CD8-positive, alpha-beta memory T cell (primary cell): Measurements from ENCODE around the gene ADD1. TPM values are rescaled to one million over a fixed set of nuclear protein-coding genes. Genes with fewer than 3 reads are reported as not detected.
"Not testable (repeated sequence)": the region's sequence is repeated elsewhere in the genome, so short reads cannot be mapped to it uniquely, and the experiment has no call there.

Source experiments
- CTCF ChIA-PET: fragments of 350-600 bp; sonication (Branson Sonifier 250); formaldehyde crosslinking; loops from one replicate; lab custom pipeline; 2021; ENCODE audit warnings: antibody characterized with exemption; lab: Charles Lee
- POLR2A ChIA-PET: fragments of 350-600 bp; sonication (Branson Sonifier 250); formaldehyde crosslinking; loops from one replicate; lab custom pipeline; 2021; ENCODE audit warnings: antibody characterized with exemption; lab: Charles Lee
- DNase-seq, 5 donors: peaks; one replicate each; pipeline versions ENCODE4 v3.0.0 to v3.0.0-alpha.2; 2020 to 2022; ENCODE audit warnings: mixed read lengths in 1 of 5
- H3K27ac ChIP-seq: one replicate; pipeline ENCODE4 v1.7.0; 2013; ENCODE audit warnings: low read depth, mild to moderate bottlenecking, low read length, moderate library complexity
- H3K27me3 ChIP-seq: 2 replicates; pipeline ENCODE4 v1.7.0; 2013; ENCODE audit warnings: low read length, mild to moderate bottlenecking; ENCODE audit not compliant: insufficient read depth, poor library complexity, severe bottlenecking
- H3K36me3 ChIP-seq: 2 replicates; pipeline ENCODE4 v1.7.0; 2013; ENCODE audit warnings: mild to moderate bottlenecking, low read length, moderate library complexity; ENCODE audit not compliant: insufficient read depth
- H3K4me1 ChIP-seq: 2 replicates; pipeline ENCODE4 v1.7.0; 2013; ENCODE audit warnings: mild to moderate bottlenecking, low read length, moderate library complexity; ENCODE audit not compliant: insufficient read depth
- H3K4me3 ChIP-seq: 2 replicates; pipeline ENCODE4 v1.7.0; 2013; ENCODE audit warnings: mild to moderate bottlenecking, low read length
- H3K9me3 ChIP-seq: 2 replicates; pipeline ENCODE4 v1.7.0; 2013; ENCODE audit warnings: mild to moderate bottlenecking, low read length
- H3K27ac Mint-ChIP-seq, 8 donors: one replicate each; pipeline ENCODE4 v1.8.0; 2020 to 2021; ENCODE audit warnings: mixed read lengths in 8 of 8, mild to moderate bottlenecking in 6 of 8, inconsistent platforms in 3 of 8, moderate library complexity in 3 of 8
- H3K27me3 Mint-ChIP-seq, 2 donors: one replicate each; pipeline ENCODE4 v1.8.0; 2020 to 2021; ENCODE audit warnings: mixed read lengths in 2 of 2, mild to moderate bottlenecking in 1 of 2, moderate library complexity in 1 of 2
- H3K36me3 Mint-ChIP-seq, 3 donors: one replicate each; pipeline ENCODE4 v1.8.0; 2020 to 2021; ENCODE audit warnings: mixed read lengths in 3 of 3, inconsistent platforms in 1 of 3, mild to moderate bottlenecking in 1 of 3
- H3K4me1 Mint-ChIP-seq, 3 donors: one replicate each; pipeline ENCODE4 v1.8.0; 2020 to 2021; ENCODE audit warnings: mixed read lengths in 3 of 3, inconsistent platforms in 1 of 3, mild to moderate bottlenecking in 1 of 3
- H3K4me3 Mint-ChIP-seq, 7 donors: one replicate each; pipeline ENCODE4 v1.8.0; 2020 to 2021; ENCODE audit warnings: mixed read lengths in 7 of 7, mild to moderate bottlenecking in 6 of 7, moderate library complexity in 4 of 7, inconsistent platforms in 2 of 7
- H3K9me3 Mint-ChIP-seq, 5 donors: one replicate each; pipeline ENCODE4 v1.8.0; 2020 to 2022; ENCODE audit warnings: mixed read lengths in 5 of 5, mild to moderate bottlenecking in 3 of 5, moderate library complexity in 2 of 5, inconsistent platforms in 1 of 5
- polyA plus RNA-seq: library from polyadenylated mRNA; unstranded; fragments of 300-500 nt; fragmentation: Illumina TruSeq; gene quantifications from one replicate; pipeline ENCODE4 v1.2.3, GENCODE V29; 2021
- total RNA-seq, 2 experiments: library from RNA; stranded (reverse); gene quantifications; one replicate each; pipeline ENCODE4 v1.2.3, GENCODE V29; 2021

ADD1 gene
- total and polyA plus RNA-seq, 3 experiments from 2014 or later = 185 to 217 (median 192) TPM

- ChIA-PET POLR2A (interaction anchor here (1.0 to 1.2 kb wide), 2 partner anchors 9 to 10 kb away, joined by 3 to 6 read pairs; no protein-coding TSS in a partner anchor), CTCF (interaction anchor here (1.1 to 2.7 kb wide), 3 partner anchors 9 to 181 kb away, joined by 6 to 13 read pairs (median 11); no protein-coding TSS in a partner anchor)
- H3K36me3 ChIP-seq = peaks cover 64% of the 10 kb centered on the region
- Mint-ChIP-seq H3K9me3 (no peaks in the 10 kb centered on the region), H3K4me3 (peak overlapping the region in 1 of 7 donors; percentile 37), H3K27ac (peak overlapping the region in 5 of 8 donors; percentile 6 to 57 (median 33)), H3K27me3 (peaks cover 0 to 5% of the 10 kb centered on the region in 2 donors), H3K4me1 (peaks cover 6 to 22% (median 17%) of the 10 kb centered on the region in 3 donors), H3K36me3 (peaks cover 0 to 97% (median 17%) of the 10 kb centered on the region in 3 donors)
- H3K4me1 ChIP-seq = no peaks in the 10 kb centered on the region
- H3K27ac ChIP-seq = no peak overlapping the region
- H3K9me3 ChIP-seq = no peaks in the 10 kb centered on the region
- no peak overlapping the region for H3K4me3 ChIP-seq
- DNase-seq = no peak
- no peaks in the 10 kb centered on the region for H3K27me3 ChIP-seq
Measured at GRCh38 chr4:2944586-2945526, 101.2 kb downstream of the ADD1 start.

DNA sequence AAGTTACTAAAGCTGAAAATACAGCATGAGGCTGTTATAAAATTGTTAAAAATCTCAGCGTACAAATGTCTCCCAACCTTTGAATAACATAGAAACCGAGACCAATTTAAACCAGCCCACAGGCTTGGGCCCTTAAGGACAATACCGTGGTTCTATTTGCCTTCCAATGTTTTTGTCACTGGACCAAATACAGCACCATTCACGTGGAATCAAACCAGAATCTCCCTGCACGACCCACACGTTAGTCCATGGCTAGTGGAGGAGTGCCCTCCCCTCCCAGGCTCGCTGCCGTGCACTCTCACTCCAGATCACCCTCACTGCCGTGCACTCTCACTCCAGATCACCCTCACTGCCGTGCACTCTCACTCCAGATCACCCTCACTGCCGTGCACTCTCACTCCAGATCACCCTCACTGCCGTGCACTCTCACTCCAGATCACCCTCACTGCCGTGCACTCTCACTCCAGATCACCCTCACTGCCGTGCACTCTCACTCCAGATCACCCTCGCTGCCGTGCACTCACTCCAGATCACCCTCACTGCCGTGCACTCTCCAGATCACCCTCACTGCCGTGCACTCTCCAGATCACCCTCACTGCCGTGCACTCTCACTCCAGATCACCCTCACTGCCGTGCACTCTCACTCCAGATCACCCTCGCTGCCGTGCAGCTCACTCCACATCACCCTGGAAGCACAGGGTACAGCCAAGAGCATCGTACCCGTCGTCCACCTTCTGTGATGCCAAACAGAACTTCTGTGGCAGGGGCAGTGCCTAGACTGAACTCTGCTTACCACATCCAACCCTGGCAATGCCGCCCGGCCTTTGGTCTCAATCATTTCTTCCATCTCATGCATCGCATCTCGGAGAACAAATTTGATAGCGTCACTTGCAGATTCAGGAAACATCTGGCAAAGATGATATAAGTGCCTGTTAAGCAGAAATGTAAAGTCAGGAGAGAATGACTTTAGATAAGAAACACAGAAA lies 102.3 kb downstream of the ADD1 start:
- POLR2A ChIA-PET = interaction anchor here (1.0 to 1.2 kb wide), 2 partner anchors 8 to 11 kb away, joined by 3 to 6 read pairs; no protein-coding TSS in a partner anchor
- peaks cover 6 to 17% (median 14%) of the 10 kb centered on the region in 3 donors for H3K4me1 Mint-ChIP-seq
- CTCF ChIA-PET = interaction anchor here (1.0 to 3.2 kb wide), 4 partner anchors 8 to 182 kb away, joined by 3 to 13 read pairs (median 11); no protein-coding TSS in a partner anchor
- H3K9me3 Mint-ChIP-seq, H3K9me3 ChIP-seq, H3K27ac ChIP-seq, H3K4me1 ChIP-seq, H3K27me3 ChIP-seq, H3K4me3 ChIP-seq, H3K27me3 Mint-ChIP-seq, DNase-seq: not testable (repeated sequence)
- H3K36me3 Mint-ChIP-seq = peaks cover 0 to 97% (median 25%) of the 10 kb centered on the region in 3 donors
- peak overlapping the region in 1 of 7 donors; percentile 37 for H3K4me3 Mint-ChIP-seq
- H3K27ac Mint-ChIP-seq = peak overlapping the region in 5 of 8 donors; percentile 11 to 60 (median 40)
- H3K36me3 ChIP-seq = peaks cover 58% of the 10 kb centered on the region

- DNase-seq = peak in 1 of 5 donors; percentile 3
- Histone ChIP-seq H3K36me3 (peaks cover 58% of the 10 kb centered on the region), H3K27ac (no peak overlapping the region), H3K4me1 (no peaks in the 10 kb centered on the region), H3K27me3 (no peaks in the 10 kb centered on the region), H3K4me3 (no peak overlapping the region), H3K9me3 (no peaks in the 10 kb centered on the region)
- POLR2A ChIA-PET = no interaction called here
- H3K27me3 Mint-ChIP-seq = peaks cover 0 to 5% of the 10 kb centered on the region in 2 donors
- CTCF ChIA-PET = interaction anchor here (1.0 to 3.5 kb wide), 5 partner anchors 11 to 183 kb away, joined by 3 to 14 read pairs (median 9); partner anchors contain the start of genes GRK4 and NOP14
- H3K4me1 Mint-ChIP-seq = peaks cover 8 to 16% (median 8%) of the 10 kb centered on the region in 3 donors
- no peaks in the 10 kb centered on the region for H3K9me3 Mint-ChIP-seq
- H3K4me3 Mint-ChIP-seq = no peak overlapping the region
- H3K27ac Mint-ChIP-seq = peak overlapping the region in 2 of 8 donors; percentile 40 to 90
- peaks cover 0 to 95% (median 31%) of the 10 kb centered on the region in 3 donors for H3K36me3 Mint-ChIP-seq
Measured at GRCh38 chr4:2946812-2947600, 103.4 kb downstream of the ADD1 start.

DNA sequence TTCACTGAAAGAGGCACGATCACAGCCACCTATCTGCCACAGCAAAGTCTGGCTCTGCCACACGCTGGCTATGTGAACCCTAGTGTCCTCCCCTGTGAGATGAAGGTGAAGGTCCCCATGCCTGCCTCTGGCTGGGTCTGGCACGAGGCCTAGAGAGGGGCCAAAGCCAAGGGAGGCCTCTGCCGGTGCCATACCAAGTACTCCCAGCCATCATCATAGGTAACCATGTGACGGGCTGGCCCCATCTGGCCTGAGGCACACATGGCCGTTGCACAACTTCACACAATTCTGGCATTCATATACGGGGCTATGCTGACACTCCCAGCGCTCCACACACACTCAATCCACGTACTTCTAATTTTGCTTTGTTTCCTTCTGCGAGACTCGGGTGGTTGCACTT lies 104.3 kb downstream of the ADD1 start:
- Histone ChIP-seq H3K27ac (no peak overlapping the region), H3K9me3 (no peaks in the 10 kb centered on the region), H3K27me3 (no peaks in the 10 kb centered on the region), H3K4me3 (no peak overlapping the region), H3K36me3 (peaks cover 62% of the 10 kb centered on the region), H3K4me1 (no peaks in the 10 kb centered on the region)
- peaks cover 0 to 95% (median 33%) of the 10 kb centered on the region in 3 donors for H3K36me3 Mint-ChIP-seq
- no peak overlapping the region for H3K4me3 Mint-ChIP-seq
- DNase-seq = no peak
- POLR2A ChIA-PET = interaction anchor here (0.6 to 1.5 kb wide), 2 partner anchors 14 to 16 kb away, joined by 3 to 4 read pairs; partner anchors contain the start of gene GRK4
- peaks cover 0 to 4% of the 10 kb centered on the region in 2 donors for H3K27me3 Mint-ChIP-seq
- CTCF ChIA-PET = interaction anchor here (1.0 to 3.5 kb wide), 5 partner anchors 12 to 184 kb away, joined by 3 to 14 read pairs (median 9); partner anchors contain the start of genes GRK4 and NOP14
- no peaks in the 10 kb centered on the region for H3K9me3 Mint-ChIP-seq
- peaks cover 0 to 8% (median 4%) of the 10 kb centered on the region in 3 donors for H3K4me1 Mint-ChIP-seq
- no peak overlapping the region for H3K27ac Mint-ChIP-seq

DNA sequence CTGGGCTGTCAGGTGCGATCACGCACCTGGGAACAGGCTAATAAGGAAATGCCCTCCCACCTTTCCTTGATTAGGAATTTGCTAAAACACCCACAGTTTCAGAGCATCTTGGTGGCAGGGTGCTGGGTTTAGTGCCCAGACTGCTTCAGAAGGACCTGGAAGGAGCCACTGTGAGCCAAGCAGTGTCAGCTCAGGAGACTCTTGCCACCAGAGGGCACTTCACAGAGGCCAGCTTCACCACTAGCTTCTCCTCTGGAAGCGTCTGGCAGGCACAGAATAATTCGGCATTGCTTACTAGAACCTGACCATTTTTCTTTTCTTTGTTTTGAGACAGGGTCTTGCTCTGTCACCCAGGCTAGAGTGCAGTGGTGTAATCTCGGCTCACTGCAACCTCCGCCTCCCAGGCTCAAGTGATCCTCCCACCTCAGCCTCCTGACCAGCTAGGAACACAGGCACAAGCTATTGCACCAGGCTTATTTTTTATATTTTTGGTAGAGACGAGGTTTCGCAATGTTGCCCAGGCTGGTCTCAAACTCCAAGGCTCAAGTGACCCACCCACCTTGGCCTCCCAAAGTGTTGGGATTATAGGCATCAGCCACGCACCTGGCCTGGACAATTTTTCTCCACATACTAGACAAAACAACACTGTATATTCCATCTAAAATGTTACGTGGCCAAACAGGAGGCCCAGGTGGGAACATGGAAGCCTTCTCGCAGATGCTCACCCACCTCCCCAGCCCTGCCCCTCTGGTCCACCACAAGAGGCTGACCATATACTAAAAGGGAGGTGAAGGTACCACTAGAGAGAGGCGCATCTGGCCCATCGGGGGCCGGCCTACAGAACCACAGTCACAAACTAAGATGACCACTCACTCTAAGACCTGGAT lies 105.5 kb downstream of the ADD1 start:
- no peak overlapping the region for H3K4me3 Mint-ChIP-seq

DNA sequence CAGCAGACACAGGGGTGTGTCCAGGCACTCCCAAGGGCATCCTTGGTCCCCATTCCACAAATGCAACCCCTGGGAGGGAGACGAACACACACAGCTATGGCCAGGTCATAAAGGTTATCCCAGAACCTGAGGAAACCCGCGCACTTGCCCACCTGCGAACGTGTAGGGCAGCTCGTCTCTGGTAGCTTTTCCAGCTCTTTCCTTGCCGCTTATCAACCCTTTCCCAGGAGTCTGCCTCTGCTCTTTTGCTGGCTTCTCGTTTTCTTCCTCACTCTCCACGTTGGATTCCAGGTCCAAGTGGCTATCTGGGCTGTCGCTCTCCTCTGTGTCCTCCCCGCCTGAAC lies 106.1 kb downstream of the ADD1 start:
- peaks cover 5% of the 10 kb centered on the region for H3K4me1 ChIP-seq
- Mint-ChIP-seq H3K4me1 (peaks cover 8 to 10% (median 9%) of the 10 kb centered on the region in 3 donors), H3K27ac (peak overlapping the region in 1 of 8 donors; percentile 75), H3K4me3 (no peak overlapping the region), H3K9me3 (no peaks in the 10 kb centered on the region), H3K27me3 (peaks cover 0 to 2% of the 10 kb centered on the region in 2 donors), H3K36me3 (peaks cover 0 to 95% (median 35%) of the 10 kb centered on the region in 3 donors)
- H3K27ac ChIP-seq = no peak overlapping the region
- H3K36me3 ChIP-seq = peaks cover 68% of the 10 kb centered on the region
- no peak for DNase-seq
- ChIA-PET CTCF (interaction anchor here (0.8 to 3.5 kb wide), 4 partner anchors 10 to 28 kb away, joined by 3 to 14 read pairs (median 3); no protein-coding TSS in a partner anchor), POLR2A (interaction anchor here (1.0 to 1.5 kb wide), 2 partner anchors 14 to 21 kb away, joined by 4 read pairs; partner anchors contain the start of gene GRK4)
- no peaks in the 10 kb centered on the region for H3K27me3 ChIP-seq
- H3K9me3 ChIP-seq = no peaks in the 10 kb centered on the region
- H3K4me3 ChIP-seq = no peak overlapping the region

More for the DNA sequence above, 105.5 kb downstream of the ADD1 start:
- H3K36me3 Mint-ChIP-seq = peaks cover 0 to 95% (median 35%) of the 10 kb centered on the region in 3 donors
- H3K27me3 Mint-ChIP-seq = peaks cover 0 to 2% of the 10 kb centered on the region in 2 donors
- Histone ChIP-seq H3K4me3 (no peak overlapping the region), H3K27ac (no peak overlapping the region), H3K4me1 (no peaks in the 10 kb centered on the region), H3K9me3 (no peaks in the 10 kb centered on the region), H3K27me3 (no peaks in the 10 kb centered on the region), H3K36me3 (peaks cover 66% of the 10 kb centered on the region)
- ChIA-PET CTCF (interaction anchor here (0.8 to 3.5 kb wide), 8 partner anchors 10 to 185 kb away, joined by 3 to 14 read pairs (median 3); partner anchors contain the start of genes GRK4 and NOP14), POLR2A (interaction anchor here (1.0 to 1.5 kb wide), 2 partner anchors 14 to 20 kb away, joined by 4 read pairs; partner anchors contain the start of gene GRK4)
- H3K9me3 Mint-ChIP-seq = no peaks in the 10 kb centered on the region
- peak overlapping the region in 3 of 8 donors; percentile 17 to 74 (median 66) for H3K27ac Mint-ChIP-seq
- peak in 1 of 5 donors; percentile 49 for DNase-seq
- H3K4me1 Mint-ChIP-seq = peaks cover 3 to 4% (median 3%) of the 10 kb centered on the region in 3 donors
